AG04450 (cell line): ENCODE results near the gene ADCK2. TPM values are rescaled to one million over a fixed set of nuclear protein-coding genes. Genes with fewer than 3 reads are reported as not detected.

Experiments used
- CTCF ChIA-PET: fragments of 300-600, 350-600 bp; formaldehyde crosslinking; extraction: SDS; loops from one replicate; lab custom pipeline; 2022; ENCODE audit warnings: antibody characterized with exemption, inconsistent platforms; lab: Charles Lee
- POLR2A ChIA-PET: fragments of 350-600 bp; formaldehyde crosslinking; extraction: SDS; loops from one replicate; lab custom pipeline; 2021; ENCODE audit warnings: antibody characterized with exemption, inconsistent platforms; lab: Yijun Ruan, JAX
- DNase-seq: peaks from one replicate; pipeline ENCODE4 v3.0.0-alpha.2; 2011; ENCODE audit warnings: low read depth, low spot score
- H3K27ac ChIP-seq: one replicate; pipeline ENCODE4 v1.5.1; 2012; ENCODE audit warnings: low read depth, low read length, control low read depth
- H3K27me3 ChIP-seq: one replicate; pipeline ENCODE4 v1.6.0; 2012; ENCODE audit warnings: low read length; ENCODE audit not compliant: control insufficient read depth, insufficient read depth
- H3K4me3 ChIP-seq: 2 replicates; pipeline ENCODE4 v1.5.1; 2011; ENCODE audit warnings: mild to moderate bottlenecking, low read depth, low read length, control low read depth
- H3K9me3 ChIP-seq: 2 replicates; pipeline ENCODE4 v1.5.1; 2012; ENCODE audit warnings: low read length; ENCODE audit not compliant: control insufficient read depth, insufficient read depth
- CTCF ChIP-seq: IDR thresholded peaks from 2 replicates; pipeline ENCODE4 v1.5.1; 2011; ENCODE audit warnings: low read depth, low read length, control low read depth, inconsistent platforms
- polyA plus RNA-seq: library from polyadenylated mRNA; depleted of rRNA; stranded (reverse); fragments of >200 nt; gene quantifications from 2 replicates; pipeline ENCODE4 v1.2.3, GENCODE V29; 2011

Gene ADCK2
- polyA plus RNA-seq, 1 experiment, result 8.2 TPM

DNA sequence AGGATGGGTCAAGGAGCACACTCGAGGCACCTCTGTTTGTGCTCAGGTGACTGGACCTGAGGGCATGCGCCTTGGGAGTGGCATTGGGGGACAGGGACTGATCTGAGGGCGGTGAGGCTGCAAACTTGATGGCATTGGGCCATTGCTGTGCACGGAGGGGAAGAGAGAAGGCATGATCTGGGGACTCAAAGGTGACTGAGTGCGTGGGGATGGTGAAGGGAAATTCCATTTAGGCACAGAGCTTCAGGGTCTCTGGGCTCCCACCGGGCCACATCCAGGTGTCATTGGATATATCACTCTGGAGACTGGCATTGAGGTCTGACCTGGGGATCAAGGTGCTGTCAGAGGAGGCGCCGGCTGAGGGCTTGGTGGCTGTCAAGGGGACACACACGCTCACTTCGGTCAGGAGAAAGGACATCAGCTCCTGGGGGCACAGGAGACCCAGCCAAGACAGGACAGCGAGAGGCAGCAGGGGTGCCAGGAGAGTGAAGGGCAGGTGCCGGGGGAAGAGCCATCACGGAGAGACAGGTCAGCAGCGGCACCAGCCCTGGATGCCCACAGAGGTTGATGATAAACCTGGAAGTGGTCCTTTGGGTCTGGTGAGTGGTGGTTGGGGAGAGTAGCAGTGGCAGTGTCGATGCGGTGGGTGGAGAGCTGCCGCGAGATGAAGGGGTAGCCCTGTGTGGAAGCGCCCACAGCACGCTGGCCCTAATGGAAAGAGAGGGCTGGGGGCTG, 5.5 kb downstream of the ADCK2 start:
- Histone ChIP-seq H3K4me3 (no peak overlapping the region), H3K27me3 (no peaks in the 10 kb centered on the region), H3K9me3 (no peaks in the 10 kb centered on the region), H3K27ac (no peak overlapping the region)
- CTCF ChIA-PET, result no interaction called here
- DNase-seq, result no peak
- POLR2A ChIA-PET, result no interaction called here
- no peak for TF ChIP-seq CTCF

GRCh38 chr7:140678816-140679130, 6.0 kb downstream of the ADCK2 start:
- Histone ChIP-seq H3K27ac (no peak overlapping the region), H3K27me3 (no peaks in the 10 kb centered on the region), H3K4me3 (no peak overlapping the region), H3K9me3 (no peaks in the 10 kb centered on the region)
- CTCF ChIA-PET, result no interaction called here
- TF ChIP-seq CTCF, result no peak
- POLR2A ChIA-PET, result no interaction called here
- DNase-seq, result no peak

DNA sequence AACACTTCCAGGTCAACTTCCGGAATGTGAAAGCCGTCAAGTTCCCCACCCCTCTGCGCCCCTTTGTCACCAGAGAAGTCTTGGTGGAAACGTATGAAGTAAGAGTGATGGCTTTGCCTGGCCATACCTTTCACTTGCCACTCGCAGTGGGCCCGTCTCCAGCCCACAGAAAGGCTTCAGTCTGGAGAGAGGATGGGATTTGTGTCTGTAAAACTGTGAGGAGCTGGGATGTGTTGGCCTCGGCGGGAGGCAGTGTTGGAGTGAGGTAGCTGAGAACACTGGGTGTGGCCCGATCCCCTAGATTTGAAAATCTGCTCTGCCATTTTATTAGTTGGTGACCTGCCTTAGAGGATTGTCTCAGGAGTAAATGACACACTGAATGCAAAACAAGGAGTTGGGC, 6.4 kb downstream of the ADCK2 start:
- Histone ChIP-seq H3K9me3 (no peaks in the 10 kb centered on the region), H3K27ac (no peak overlapping the region), H3K27me3 (no peaks in the 10 kb centered on the region), H3K4me3 (no peak overlapping the region)
- ChIA-PET POLR2A (interaction anchor here (0.5 kb wide), 1 partner anchor 10 kb away, joined by 3 read pairs; no protein-coding TSS in a partner anchor), CTCF (interaction anchor here (1.0 kb wide), 1 partner anchor 202 kb away, joined by 4 read pairs; no protein-coding TSS in a partner anchor)
- no peak for TF ChIP-seq CTCF
- no peak for DNase-seq

GRCh38 chr7:140680886-140681285, 8.1 kb downstream of the ADCK2 start:
- TF ChIP-seq CTCF, result no peak
- no peak for DNase-seq
- H3K27me3 ChIP-seq, result no peaks in the 10 kb centered on the region
- H3K27ac ChIP-seq, result no peak overlapping the region
- CTCF ChIA-PET, result interaction anchor here (0.6 kb wide), 1 partner anchor 290 kb away, joined by 8 read pairs; no protein-coding TSS in a partner anchor
- no peaks in the 10 kb centered on the region for H3K9me3 ChIP-seq
- POLR2A ChIA-PET, result no interaction called here
- no peak overlapping the region for H3K4me3 ChIP-seq

GRCh38 chr7:140681766-140682165, 9.0 kb downstream of the ADCK2 start:
- no peaks in the 10 kb centered on the region for H3K27me3 ChIP-seq
- CTCF ChIA-PET, result interaction anchor here (0.7 kb wide), 1 partner anchor 43 kb away, joined by 3 read pairs; no protein-coding TSS in a partner anchor
- H3K4me3 ChIP-seq, result no peak overlapping the region
- TF ChIP-seq CTCF, result no peak
- no peaks in the 10 kb centered on the region for H3K9me3 ChIP-seq
- POLR2A ChIA-PET, result no interaction called here
- DNase-seq, result no peak
- H3K27ac ChIP-seq, result no peak overlapping the region
